ENCODE data around the gene PLA2G4A.

The PLA2G4A gene

DNA sequence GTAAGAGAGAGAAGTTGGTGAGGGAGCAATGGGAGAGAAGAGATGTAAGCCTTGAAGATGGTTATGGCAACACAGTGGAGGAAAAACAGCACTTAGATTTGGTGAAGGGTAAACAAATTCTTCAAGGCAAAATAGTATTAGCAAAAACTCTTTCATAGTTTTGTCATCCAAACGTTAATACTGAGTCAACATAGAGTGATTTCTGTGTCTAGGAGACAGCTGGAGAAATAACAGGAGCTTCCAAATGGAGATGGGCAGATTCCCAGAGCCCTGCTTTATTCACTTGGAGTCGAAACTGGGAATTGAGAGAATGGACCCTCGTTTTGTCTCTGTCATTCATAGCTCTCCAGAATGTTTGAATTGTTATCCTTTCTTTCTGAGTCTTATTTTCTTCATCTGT lies 68.3 kb downstream of the PLA2G4A start:
- H3K4me3 ChIP-seq (replicated peaks; ENCODE audit: low read depth, low read length), result no peak overlapping the region
- no peak for DNase-seq (ENCODE audit: low read depth)
- TF ChIP-seq, protein P1, sequence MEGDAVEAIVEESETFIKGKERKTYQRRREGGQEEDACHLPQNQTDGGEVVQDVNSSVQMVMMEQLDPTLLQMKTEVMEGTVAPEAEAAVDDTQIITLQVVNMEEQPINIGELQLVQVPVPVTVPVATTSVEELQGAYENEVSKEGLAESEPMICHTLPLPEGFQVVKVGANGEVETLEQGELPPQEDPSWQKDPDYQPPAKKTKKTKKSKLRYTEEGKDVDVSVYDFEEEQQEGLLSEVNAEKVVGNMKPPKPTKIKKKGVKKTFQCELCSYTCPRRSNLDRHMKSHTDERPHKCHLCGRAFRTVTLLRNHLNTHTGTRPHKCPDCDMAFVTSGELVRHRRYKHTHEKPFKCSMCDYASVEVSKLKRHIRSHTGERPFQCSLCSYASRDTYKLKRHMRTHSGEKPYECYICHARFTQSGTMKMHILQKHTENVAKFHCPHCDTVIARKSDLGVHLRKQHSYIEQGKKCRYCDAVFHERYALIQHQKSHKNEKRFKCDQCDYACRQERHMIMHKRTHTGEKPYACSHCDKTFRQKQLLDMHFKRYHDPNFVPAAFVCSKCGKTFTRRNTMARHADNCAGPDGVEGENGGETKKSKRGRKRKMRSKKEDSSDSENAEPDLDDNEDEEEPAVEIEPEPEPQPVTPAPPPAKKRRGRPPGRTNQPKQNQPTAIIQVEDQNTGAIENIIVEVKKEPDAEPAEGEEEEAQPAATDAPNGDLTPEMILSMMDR (IDR thresholded peaks at IDR 0.05; ENCODE audit: low read length, missing control alignments), result no peak

DNA sequence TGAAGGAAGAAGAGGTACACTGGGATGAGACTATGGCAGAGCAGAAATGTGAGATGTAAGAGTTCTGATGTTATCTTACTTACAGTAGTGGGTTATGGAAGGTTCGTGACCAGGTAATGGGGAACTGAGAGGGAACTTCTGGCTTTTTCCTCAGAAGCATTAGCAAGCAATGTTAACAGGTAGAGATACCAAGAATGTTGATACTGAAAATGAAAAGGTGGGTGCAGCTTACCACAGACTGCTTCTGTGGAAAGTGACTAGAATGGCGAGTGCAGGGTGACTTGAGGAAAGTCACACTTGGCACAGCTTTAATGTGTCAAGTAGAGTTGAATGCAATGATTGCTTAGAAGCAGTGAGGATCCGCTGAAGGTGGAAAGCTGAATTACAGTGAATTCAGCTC lies 70.8 kb downstream of the PLA2G4A start:
- H3K4me3 ChIP-seq (replicated peaks; ENCODE audit: low read depth, low read length), result no peak overlapping the region
- no peak for DNase-seq (ENCODE audit: low read depth)
- TF ChIP-seq, protein P1 (IDR thresholded peaks at IDR 0.05; ENCODE audit: low read length, missing control alignments), result no peak

DNA sequence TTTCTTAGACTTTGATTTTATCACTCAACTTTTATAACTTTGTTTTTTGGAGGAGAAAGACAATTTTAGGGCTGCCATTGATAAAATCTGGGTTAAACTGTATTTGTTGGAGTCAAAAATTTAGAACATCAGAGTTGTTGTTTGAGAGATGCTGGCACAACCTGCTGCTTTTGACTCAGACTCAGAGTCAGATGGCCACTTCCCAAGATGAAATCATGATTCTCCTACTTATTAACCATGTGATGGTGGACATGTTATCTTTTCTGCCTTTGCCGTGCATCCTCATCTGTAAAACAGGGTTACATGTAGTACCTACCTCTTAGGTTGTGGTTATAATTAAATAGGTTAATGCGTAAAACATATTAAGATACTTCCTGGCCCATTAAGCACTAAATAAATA lies 71.2 kb downstream of the PLA2G4A start:
- DNase-seq (ENCODE audit: low read depth), result no peak
- no peak overlapping the region for H3K4me3 ChIP-seq (replicated peaks; ENCODE audit: low read depth, low read length)
- TF ChIP-seq, protein P1 (IDR thresholded peaks at IDR 0.05; ENCODE audit: low read length, missing control alignments), result no peak

DNA sequence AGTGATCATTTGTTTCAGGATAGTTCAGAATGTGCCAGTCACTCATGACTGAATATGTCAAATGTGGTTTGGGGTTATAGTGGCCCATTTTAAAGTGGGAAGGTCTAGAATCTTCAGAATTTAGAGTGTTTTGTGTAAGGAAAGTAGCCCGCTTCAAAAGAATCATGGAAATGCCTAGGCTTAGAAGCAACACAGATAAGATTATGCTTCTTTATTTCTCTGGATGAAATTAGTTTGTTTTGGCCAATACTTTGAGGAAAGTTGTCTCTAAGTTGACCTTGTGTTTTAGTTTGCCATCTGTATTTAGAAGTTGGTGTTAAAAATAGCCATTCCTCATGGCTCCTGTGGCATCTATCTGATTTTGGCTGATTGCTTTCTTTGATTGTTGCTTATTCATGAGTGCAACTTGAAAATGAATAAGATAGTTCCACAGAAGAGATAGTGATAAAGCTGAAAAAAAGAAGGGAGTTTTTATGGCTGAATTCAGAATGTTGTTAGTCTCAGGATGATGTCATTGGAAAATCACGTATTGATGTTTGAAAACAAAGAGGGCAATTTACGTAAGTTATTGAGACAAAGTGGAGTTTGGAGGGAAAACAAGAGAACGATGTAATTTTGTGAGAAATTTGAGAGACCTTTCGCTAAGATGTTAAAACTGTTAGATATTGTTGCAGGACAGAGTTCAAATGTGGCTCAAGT lies 71.9 kb downstream of the PLA2G4A start:
- H3K4me3 ChIP-seq (replicated peaks; ENCODE audit: low read depth, low read length), result no peak overlapping the region
- TF ChIP-seq, protein P1 (IDR thresholded peaks at IDR 0.05; ENCODE audit: low read length, missing control alignments), result no peak
- no peak for DNase-seq (ENCODE audit: low read depth)

DNA sequence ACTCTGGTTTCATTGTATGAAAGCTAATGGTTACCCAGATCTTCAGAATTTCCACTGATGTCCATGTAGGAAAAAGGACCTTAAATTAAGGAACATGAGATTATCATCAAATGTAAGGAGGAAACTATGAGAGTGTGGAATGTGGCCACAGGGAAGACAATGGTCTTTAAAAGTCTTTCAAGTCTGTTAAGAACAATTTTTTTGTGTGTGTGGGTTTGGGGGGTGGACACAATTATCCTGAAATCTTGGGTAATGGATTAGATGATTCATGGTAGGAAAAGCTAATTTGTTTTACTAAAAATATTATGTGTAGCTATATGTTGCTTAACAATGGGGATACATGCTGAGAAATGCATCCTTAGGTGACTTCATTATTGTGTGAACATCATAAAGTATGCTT lies 72.9 kb downstream of the PLA2G4A start:
- H3K4me3 ChIP-seq (replicated peaks; ENCODE audit: low read depth, low read length), result no peak overlapping the region
- DNase-seq (ENCODE audit: low read depth), result no peak
- TF ChIP-seq, protein P1 (IDR thresholded peaks at IDR 0.05; ENCODE audit: low read length, missing control alignments), result no peak

DNA sequence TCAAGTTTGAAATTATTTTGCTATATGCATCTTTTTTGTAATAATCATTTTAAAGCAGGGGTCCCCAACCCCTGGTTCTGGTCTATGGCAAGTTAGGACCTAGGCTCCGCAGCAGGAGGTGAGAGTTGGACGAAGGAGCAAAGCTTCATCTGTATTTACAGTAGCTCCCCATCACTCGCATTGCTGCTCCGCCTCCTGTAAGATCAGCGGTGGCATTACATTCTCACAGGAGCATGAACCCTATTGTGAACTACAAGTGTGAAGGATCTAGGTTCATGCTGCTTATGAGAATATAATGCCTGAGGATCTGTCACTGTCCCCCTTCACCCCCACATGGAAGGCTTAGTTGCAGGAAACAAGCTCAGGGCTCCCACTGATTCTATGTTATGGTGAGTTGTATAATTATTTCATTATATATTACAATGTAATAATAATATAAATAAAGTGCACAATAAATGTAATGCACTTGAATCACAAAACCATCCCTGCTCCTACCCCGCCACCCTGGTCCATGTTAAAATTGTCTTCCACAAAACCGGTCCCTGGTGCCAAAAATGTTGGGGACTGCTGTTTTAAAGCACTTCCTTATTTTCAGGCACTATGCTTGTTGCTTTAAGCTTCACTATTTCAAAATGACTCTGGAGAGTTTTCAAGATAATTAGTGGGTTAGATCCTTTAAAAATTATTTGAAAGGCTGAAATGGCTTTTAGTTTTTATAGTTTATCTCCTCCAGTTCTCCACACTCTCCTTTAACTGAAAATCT lies 74.8 kb downstream of the PLA2G4A start:
- H3K4me3 ChIP-seq (replicated peaks; ENCODE audit: low read depth, low read length), result no peak overlapping the region
- TF ChIP-seq, protein P1 (IDR thresholded peaks at IDR 0.05; ENCODE audit: low read length, missing control alignments), result no peak
- no peak for DNase-seq (ENCODE audit: low read depth)
